ACC112 (cell line): Measurements from ENCODE around the gene UNC80.
"Not testable (repeated sequence)": the region's sequence is repeated elsewhere in the genome, so short reads cannot be mapped to it uniquely, and the experiment has no call there.

Experiments
- H2AFZ ChIP-seq: fragments of 200-600 bp; sonication (generic); one replicate; pipeline ENCODE4 v1.6.0; 2017; ENCODE audit warnings: antibody characterized with exemption, low read length; ENCODE audit not compliant: unreplicated experiment
- H3K27ac ChIP-seq: fragments of 200-600 bp; sonication (generic); 2 replicates; pipeline ENCODE4 v1.5.1; 2014; ENCODE audit warnings: low read depth, mild to moderate bottlenecking, antibody characterized with exemption, low read length, moderate library complexity
- H3K27me3 ChIP-seq: fragments of 200-600 bp; sonication (generic); 2 replicates; pipeline ENCODE4 v1.6.1; 2014; ENCODE audit warnings: mild to moderate bottlenecking, antibody characterized with exemption, low read length, moderate library complexity, mixed read lengths; ENCODE audit not compliant: insufficient read depth
- H3K36me3 ChIP-seq: fragments of 200-600 bp; sonication (generic); 2 replicates; pipeline ENCODE4 v1.6.1; 2016; ENCODE audit warnings: mild to moderate bottlenecking, antibody characterized with exemption, low read length, moderate library complexity, mixed read lengths; ENCODE audit not compliant: insufficient read depth
- H3K4me1 ChIP-seq: fragments of 200-600 bp; sonication (generic); one replicate; pipeline ENCODE4 v1.6.1; 2016; ENCODE audit warnings: low read length, mixed read lengths; ENCODE audit not compliant: insufficient read depth, unreplicated experiment, control insufficient read depth
- H3K4me3 ChIP-seq: fragments of 200-600 bp; sonication (generic); 2 replicates; pipeline ENCODE4 v1.5.1; 2014; ENCODE audit warnings: mild to moderate bottlenecking, low read depth, low read length
- H3K79me2 ChIP-seq: fragments of 200-600 bp; sonication (generic); one replicate; pipeline ENCODE4 v1.6.0; 2016; ENCODE audit warnings: low read length; ENCODE audit not compliant: control insufficient read depth, unreplicated experiment, insufficient read depth

The UNC80 gene

GRCh38 chr2:209767316-209767715, 4.3 kb upstream of the UNC80 start:
- Histone ChIP-seq H3K36me3 (no peaks in the 10 kb centered on the region), H3K4me1 (peaks cover 6% of the 10 kb centered on the region), H3K79me2 (no peaks in the 10 kb centered on the region), H3K27ac (no peak overlapping the region), H3K4me3 (no peak overlapping the region), H2AFZ (no peak overlapping the region), H3K27me3 (peaks cover 42% of the 10 kb centered on the region)

- H3K79me2 ChIP-seq: no peaks in the 10 kb centered on the region
- H3K4me3 ChIP-seq: no peak overlapping the region
- peaks cover 55% of the 10 kb centered on the region for H3K27me3 ChIP-seq
Observed at GRCh38 chr2:209768557-209768956, 3.1 kb upstream of the UNC80 start.

GRCh38 chr2:209772290-209772685, 656 bp downstream of the UNC80 start:
- H3K4me1 ChIP-seq: no peaks in the 10 kb centered on the region
- peak overlapping the region; percentile 64; the same call in 1 of the 2 replicates for H3K4me3 ChIP-seq
- H3K27me3 ChIP-seq: peaks cover 80% of the 10 kb centered on the region
- no peak overlapping the region for H2AFZ ChIP-seq
- H3K79me2 ChIP-seq: no peaks in the 10 kb centered on the region
- H3K36me3 ChIP-seq: no peaks in the 10 kb centered on the region
- H3K27ac ChIP-seq: no peak overlapping the region

More at GRCh38 chr2:209768557-209768956, 3.1 kb upstream of the UNC80 start:
- H3K36me3 ChIP-seq: no peaks in the 10 kb centered on the region
- no peaks in the 10 kb centered on the region for H3K4me1 ChIP-seq
- H3K27ac ChIP-seq: no peak overlapping the region
- H2AFZ ChIP-seq: no peak overlapping the region

GRCh38 chr2:209773377-209773776, 1.7 kb downstream of the UNC80 start:
- no peak overlapping the region for H3K27ac ChIP-seq
- H3K4me3 ChIP-seq: no peak overlapping the region
- H3K79me2 ChIP-seq: no peaks in the 10 kb centered on the region
- no peaks in the 10 kb centered on the region for H3K4me1 ChIP-seq
- no peak overlapping the region for H2AFZ ChIP-seq
- no peaks in the 10 kb centered on the region for H3K36me3 ChIP-seq
- peaks cover 80% of the 10 kb centered on the region for H3K27me3 ChIP-seq

- no peak overlapping the region for H2AFZ ChIP-seq
- H3K79me2 ChIP-seq: no peaks in the 10 kb centered on the region
- peaks cover 20% of the 10 kb centered on the region for H3K27me3 ChIP-seq
- no peak overlapping the region for H3K27ac ChIP-seq
- H3K4me1 ChIP-seq: peaks cover 4% of the 10 kb centered on the region
- H3K4me3 ChIP-seq: no peak overlapping the region
- H3K36me3 ChIP-seq: no peaks in the 10 kb centered on the region
Observed at GRCh38 chr2:209787416-209787815, 15.8 kb downstream of the UNC80 start.

GRCh38 chr2:209788925-209789324, 17.3 kb downstream of the UNC80 start:
- Histone ChIP-seq H2AFZ (no peak overlapping the region), H3K79me2 (no peaks in the 10 kb centered on the region), H3K36me3 (no peaks in the 10 kb centered on the region), H3K27ac (no peak overlapping the region), H3K4me1 (peaks cover 4% of the 10 kb centered on the region), H3K27me3 (peaks cover 12% of the 10 kb centered on the region), H3K4me3 (no peak overlapping the region)

GRCh38 chr2:209790066-209790728, 18.6 kb downstream of the UNC80 start:
- H3K4me1 ChIP-seq: peaks cover 4% of the 10 kb centered on the region
- H3K27me3 ChIP-seq: peaks cover 3% of the 10 kb centered on the region; the same call in 1 of the 2 replicates
- no peaks in the 10 kb centered on the region for H3K79me2 ChIP-seq
- H3K4me3 ChIP-seq: peak overlapping the region; percentile 76
- H3K36me3 ChIP-seq: no peaks in the 10 kb centered on the region
- H2AFZ ChIP-seq: peak overlapping the region; percentile 96
- H3K27ac ChIP-seq: no peak overlapping the region

- Histone ChIP-seq H3K36me3 (no peaks in the 10 kb centered on the region), H3K27me3 (no peaks in the 10 kb centered on the region), H3K79me2 (no peaks in the 10 kb centered on the region), H2AFZ (no peak overlapping the region), H3K4me1 (peaks cover 4% of the 10 kb centered on the region), H3K4me3 (no peak overlapping the region), H3K27ac (no peak overlapping the region)
Observed at GRCh38 chr2:209791151-209791550, 19.5 kb downstream of the UNC80 start.

GRCh38 chr2:209795425-209795824, 23.8 kb downstream of the UNC80 start:
- H3K27me3 ChIP-seq, H3K4me3 ChIP-seq, H3K79me2 ChIP-seq, H3K4me1 ChIP-seq, H3K27ac ChIP-seq, H3K36me3 ChIP-seq, H2AFZ ChIP-seq: not testable (repeated sequence)

- Histone ChIP-seq H3K27me3 (no peaks in the 10 kb centered on the region), H3K79me2 (no peaks in the 10 kb centered on the region)
Observed at GRCh38 chr2:209805351-209805750, 33.7 kb downstream of the UNC80 start.

GRCh38 chr2:209806318-209806717, 34.7 kb downstream of the UNC80 start:
- Histone ChIP-seq H3K27ac (no peak overlapping the region), H3K4me1 (no peaks in the 10 kb centered on the region), H2AFZ (no peak overlapping the region)

More at GRCh38 chr2:209805351-209805750, 33.7 kb downstream of the UNC80 start:
- no peak overlapping the region for H3K27ac ChIP-seq
- H3K36me3 ChIP-seq: no peaks in the 10 kb centered on the region
- no peaks in the 10 kb centered on the region for H3K4me1 ChIP-seq
- no peak overlapping the region for H2AFZ ChIP-seq
- no peak overlapping the region for H3K4me3 ChIP-seq

More at GRCh38 chr2:209806318-209806717, 34.7 kb downstream of the UNC80 start:
- Histone ChIP-seq H3K36me3 (no peaks in the 10 kb centered on the region), H3K27me3 (no peaks in the 10 kb centered on the region), H3K79me2 (no peaks in the 10 kb centered on the region), H3K4me3 (no peak overlapping the region)
